ENCODE data around the gene IGFBP2. TPM values are rescaled to one million over a fixed set of nuclear protein-coding genes. Genes with fewer than 3 reads are reported as not detected.

The IGFBP2 gene
- total RNA-seq, 1 experiment from 2014 or later = 363 TPM

GRCh38 chr2:216685327-216685875, 52.2 kb downstream of the IGFBP2 start:
- WGBS (ENCODE audit: extremely low coverage, insufficient read length, low lambda C conversion rate) = no CpG with 5 or more reads among the region's 5 CpGs
- Histone ChIP-seq H3T11ph (ENCODE audit: low read length) (no peak overlapping the region), H2BK12ac (ENCODE audit: insufficient read length, low read depth, low read length) (no peak overlapping the region), H3K14ac (ENCODE audit: insufficient read depth, low read length) (no peak overlapping the region), H2AK5ac (ENCODE audit: insufficient read length, low read length) (no peak overlapping the region), H4K5ac (ENCODE audit: insufficient read length, low read depth, low read length) (no peak overlapping the region), H3K9me3 (ENCODE audit: control insufficient read depth, low read depth, low read length) (no peaks in the 10 kb centered on the region), H3K27me3 (ENCODE audit: insufficient read depth, low read length) (no peaks in the 10 kb centered on the region; the same call in 1 of the 2 replicates), H3K4me2 (ENCODE audit: insufficient read depth, insufficient read length, low read length) (no peak overlapping the region), H3K56ac (ENCODE audit: insufficient read length, low read depth, low read length) (no peak overlapping the region), H4K20me1 (ENCODE audit: control insufficient read depth, insufficient read depth, insufficient read length) (no peaks in the 10 kb centered on the region), H3K4me1 (ENCODE audit: insufficient read depth, low read length) (peaks cover 3% of the 10 kb centered on the region; the same call in 1 of the 2 replicates), H2BK120ac (ENCODE audit: low read depth, low read length, poor library complexity, severe bottlenecking) (no peak overlapping the region), H3K79me1 (ENCODE audit: insufficient read depth, low read depth, low read length, poor library complexity, severe bottlenecking) (no peaks in the 10 kb centered on the region), H3K9ac (ENCODE audit: extremely low read depth, insufficient read length, low read length) (no peak overlapping the region), H3K4ac (ENCODE audit: low read depth, low read length) (no peak overlapping the region), H3K79me2 (ENCODE audit: insufficient read depth, low read length) (no peaks in the 10 kb centered on the region), H3K23ac (ENCODE audit: insufficient read length, low read depth, low read length) (no peak overlapping the region), H4K91ac (ENCODE audit: insufficient read length, low read depth, low read length) (no peak overlapping the region), H2BK5ac (ENCODE audit: insufficient read length, low read length) (no peak overlapping the region), H2BK20ac (ENCODE audit: low read depth, low read length, poor library complexity, severe bottlenecking) (no peak overlapping the region), H3K23me2 (ENCODE audit: insufficient read length, low read depth, low read length, poor library complexity, severe bottlenecking) (no peaks in the 10 kb centered on the region), H4K8ac (replicated peaks; ENCODE audit: insufficient read length, low read depth, low read length) (no peak overlapping the region), H3K18ac (ENCODE audit: insufficient read length, low read depth, low read length) (no peak overlapping the region), H2BK15ac (ENCODE audit: low read depth, low read length) (no peak overlapping the region), H2AFZ (ENCODE audit: low read length) (no peak overlapping the region), H3K27ac (ENCODE audit: insufficient read length, low read depth, low read length) (no peak overlapping the region)
- H3K27ac Mint-ChIP-seq = no peak overlapping the region
- H3K27me3 Mint-ChIP-seq (ENCODE audit: low read depth) = peaks cover 33% of the 10 kb centered on the region
- no peak for DNase-seq
- TF ChIP-seq, protein P1, sequence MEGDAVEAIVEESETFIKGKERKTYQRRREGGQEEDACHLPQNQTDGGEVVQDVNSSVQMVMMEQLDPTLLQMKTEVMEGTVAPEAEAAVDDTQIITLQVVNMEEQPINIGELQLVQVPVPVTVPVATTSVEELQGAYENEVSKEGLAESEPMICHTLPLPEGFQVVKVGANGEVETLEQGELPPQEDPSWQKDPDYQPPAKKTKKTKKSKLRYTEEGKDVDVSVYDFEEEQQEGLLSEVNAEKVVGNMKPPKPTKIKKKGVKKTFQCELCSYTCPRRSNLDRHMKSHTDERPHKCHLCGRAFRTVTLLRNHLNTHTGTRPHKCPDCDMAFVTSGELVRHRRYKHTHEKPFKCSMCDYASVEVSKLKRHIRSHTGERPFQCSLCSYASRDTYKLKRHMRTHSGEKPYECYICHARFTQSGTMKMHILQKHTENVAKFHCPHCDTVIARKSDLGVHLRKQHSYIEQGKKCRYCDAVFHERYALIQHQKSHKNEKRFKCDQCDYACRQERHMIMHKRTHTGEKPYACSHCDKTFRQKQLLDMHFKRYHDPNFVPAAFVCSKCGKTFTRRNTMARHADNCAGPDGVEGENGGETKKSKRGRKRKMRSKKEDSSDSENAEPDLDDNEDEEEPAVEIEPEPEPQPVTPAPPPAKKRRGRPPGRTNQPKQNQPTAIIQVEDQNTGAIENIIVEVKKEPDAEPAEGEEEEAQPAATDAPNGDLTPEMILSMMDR (conservative IDR thresholded peaks at IDR 0.05) = no peak
- H3K9me3 Mint-ChIP-seq = no peaks in the 10 kb centered on the region
- H3K4me3 Mint-ChIP-seq = no peak overlapping the region
- peaks cover 23 to 39% of the 10 kb centered on the region in 2 experiments for H3K4me1 Mint-ChIP-seq
- no peaks in the 10 kb centered on the region for H3K36me3 Mint-ChIP-seq (ENCODE audit: insufficient read depth in 1 of 3, low read depth in 3 of 3)
